Ascending aorta (tissue), 2 donors: ENCODE data around the gene MMP25. TPM values are rescaled to one million over a fixed set of nuclear protein-coding genes. Genes with fewer than 3 reads are reported as not detected.

Experiments
- DNase-seq, 2 donors: peaks; one replicate each; pipeline ENCODE4 v3.0.0-alpha.2; 2019; ENCODE audit warnings: low spot score in 2 of 2
- H3K27ac ChIP-seq, 2 donors: fragments of 200-600 bp; sonication (generic); one replicate each; pipeline ENCODE4 v1.5.1; 2016 to 2017; ENCODE audit warnings: mild to moderate bottlenecking in 1 of 2
- H3K27me3 ChIP-seq: fragments of 200-600 bp; sonication (generic); one replicate; pipeline ENCODE4 v1.5.1; 2017
- H3K36me3 ChIP-seq, 2 donors: fragments of 200-600 bp; sonication (generic); one replicate each; pipeline ENCODE4 v1.5.1; 2016
- H3K4me1 ChIP-seq, 2 donors: fragments of 200-600 bp; sonication (generic); one replicate each; pipeline ENCODE4 v1.5.1; 2016 to 2017; ENCODE audit warnings: mild to moderate bottlenecking in 1 of 2
- H3K4me3 ChIP-seq, 2 donors: fragments of 200-600 bp; sonication (generic); one replicate each; pipeline ENCODE4 v1.5.1; 2016 to 2017; ENCODE audit warnings: mild to moderate bottlenecking in 1 of 2
- H3K9me3 ChIP-seq, 2 donors: fragments of 200-600 bp; sonication (generic); one replicate each; pipeline ENCODE4 v1.5.1; 2016
- CTCF ChIP-seq, 3 experiments: fragments of 200-600 bp in 2 of 3; fragments of 450-650 bp in 1 of 3; sonication (generic) in 2 of 3; IDR thresholded peaks; one replicate each; pipeline ENCODE4 v1.5.1; 2016 to 2019; ENCODE audit warnings: antibody characterized with exemption in 3 of 3, mild to moderate bottlenecking in 1 of 3, moderate library complexity in 1 of 3
- intact Hi-C: fragments of 100-400 bp; cut with DNase I; formaldehyde crosslinking; loops from one replicate; pipeline ENCODE4 v1.15.1; 2023
- total RNA-seq: library from RNA; depleted of rRNA; stranded (reverse); fragments of >200 nt; gene quantifications from one replicate; pipeline ENCODE4 v1.1.0, GENCODE V29; 2016

Gene MMP25
- total RNA-seq, 1 donor from 2014 or later: 0.21 TPM

DNA sequence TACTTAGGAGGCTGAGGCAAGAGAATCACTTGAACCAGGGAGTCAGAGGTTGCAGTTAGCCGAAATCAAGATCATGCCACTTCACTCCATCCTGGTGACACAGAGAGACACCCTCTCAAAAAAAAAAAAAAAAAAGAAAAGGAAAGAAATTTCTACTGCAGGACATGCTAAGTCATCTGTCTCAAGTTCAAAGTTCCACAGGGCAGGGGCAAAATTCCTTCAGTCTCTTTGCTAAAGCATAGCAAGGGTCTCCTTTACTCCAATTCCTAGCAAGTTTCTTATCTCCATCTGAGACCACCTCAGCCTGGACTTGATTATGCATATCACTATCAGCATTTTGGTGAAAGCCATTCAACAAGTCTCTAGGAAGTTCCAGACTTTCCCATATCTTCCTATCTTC lies 38.1 kb downstream of the MMP25 start:
- Histone ChIP-seq H3K4me1 (no peaks in the 10 kb centered on the region), H3K4me3 (no peak overlapping the region)
- no peak for TF ChIP-seq CTCF (IDR thresholded peaks at IDR 0.05)

DNA sequence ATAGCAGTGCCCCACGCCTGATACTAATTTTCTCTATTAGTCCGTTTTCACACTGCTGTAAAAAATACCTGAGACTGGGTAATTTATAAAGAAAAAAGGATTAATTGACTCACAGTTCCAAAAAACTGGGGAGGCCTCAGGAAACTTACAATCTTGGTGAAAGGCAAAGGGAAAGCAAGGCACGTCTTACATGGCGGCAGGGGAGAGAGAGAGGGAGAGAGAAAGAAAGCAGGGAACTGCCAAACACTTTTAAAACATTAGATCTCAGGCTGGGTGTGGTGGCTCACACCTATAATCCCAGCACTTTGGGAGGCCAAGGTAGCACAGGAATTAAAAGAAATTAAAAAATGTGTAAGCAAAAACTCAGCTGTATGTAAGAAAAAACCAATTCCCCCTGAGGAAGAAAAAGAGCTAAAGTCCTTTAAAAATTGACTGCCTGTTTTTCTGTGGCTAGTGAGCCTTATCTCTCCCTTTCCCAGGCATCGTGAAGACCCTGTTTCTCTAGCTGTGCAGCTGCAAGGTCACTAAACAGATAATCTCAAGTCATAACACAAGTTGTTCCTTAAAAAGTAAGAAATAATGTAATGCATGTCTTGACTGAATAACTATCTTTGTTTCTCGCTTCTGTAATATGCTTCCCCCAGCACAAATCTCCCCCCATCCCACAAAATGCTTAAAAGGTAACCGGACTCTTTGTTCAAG lies 38.8 kb downstream of the MMP25 start:
- Histone ChIP-seq H3K36me3 (no peaks in the 10 kb centered on the region), H3K9me3 (no peaks in the 10 kb centered on the region), H3K4me3 (no peak overlapping the region), H3K4me1 (no peaks in the 10 kb centered on the region), H3K27ac (no peak overlapping the region), H3K27me3 (no peaks in the 10 kb centered on the region)
- intact Hi-C loops: no loop called here
- DNase-seq: no peak
- TF ChIP-seq CTCF (IDR thresholded peaks at IDR 0.05): no peak

More for the DNA sequence above, 38.1 kb downstream of the MMP25 start:
- Histone ChIP-seq H3K9me3 (no peaks in the 10 kb centered on the region), H3K27me3 (no peaks in the 10 kb centered on the region), H3K36me3 (no peaks in the 10 kb centered on the region), H3K27ac (no peak overlapping the region)
- intact Hi-C loops: no loop called here
- no peak for DNase-seq

DNA sequence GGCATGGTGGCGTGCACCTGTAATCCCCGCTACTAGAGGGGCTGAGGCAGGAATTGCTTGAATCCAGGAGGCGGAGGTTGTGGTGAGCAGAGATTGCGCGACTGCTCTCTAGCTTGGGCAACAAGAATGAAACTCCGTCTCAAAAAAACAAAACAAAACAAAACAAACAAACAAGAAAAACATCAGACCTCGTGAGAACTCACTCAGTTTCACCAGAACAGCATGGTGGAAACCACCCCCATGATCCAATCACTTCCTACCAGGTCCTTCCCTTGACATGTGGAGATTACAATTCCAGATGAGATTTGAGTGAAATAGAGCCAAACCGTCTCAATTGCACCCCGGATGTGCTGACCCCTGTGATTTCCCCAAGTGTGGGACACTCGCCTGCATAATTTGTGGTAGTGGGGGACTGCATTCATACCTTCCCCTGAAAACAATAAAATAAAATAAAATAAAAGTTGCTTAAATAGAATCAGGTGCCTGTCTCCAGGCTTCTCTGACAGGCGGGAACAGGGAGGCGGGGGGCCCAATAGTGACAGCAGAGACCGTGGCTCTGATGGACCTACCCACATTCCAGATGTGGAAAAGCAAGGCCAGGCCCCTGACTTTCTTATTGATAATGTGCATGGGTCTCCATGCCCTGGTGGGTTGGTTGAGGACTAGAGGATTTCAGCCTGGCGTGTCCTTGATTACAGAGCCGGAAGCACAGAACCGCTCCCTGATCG lies 39.7 kb downstream of the MMP25 start:
- intact Hi-C loops: no loop called here
- no peak for DNase-seq
- Histone ChIP-seq H3K4me3 (peak overlapping the region; percentile 16 to 41), H3K27me3 (no peaks in the 10 kb centered on the region), H3K27ac (no peak overlapping the region), H3K4me1 (no peaks in the 10 kb centered on the region), H3K36me3 (no peaks in the 10 kb centered on the region), H3K9me3 (no peaks in the 10 kb centered on the region)
- TF ChIP-seq CTCF (IDR thresholded peaks at IDR 0.05): no peak

DNA sequence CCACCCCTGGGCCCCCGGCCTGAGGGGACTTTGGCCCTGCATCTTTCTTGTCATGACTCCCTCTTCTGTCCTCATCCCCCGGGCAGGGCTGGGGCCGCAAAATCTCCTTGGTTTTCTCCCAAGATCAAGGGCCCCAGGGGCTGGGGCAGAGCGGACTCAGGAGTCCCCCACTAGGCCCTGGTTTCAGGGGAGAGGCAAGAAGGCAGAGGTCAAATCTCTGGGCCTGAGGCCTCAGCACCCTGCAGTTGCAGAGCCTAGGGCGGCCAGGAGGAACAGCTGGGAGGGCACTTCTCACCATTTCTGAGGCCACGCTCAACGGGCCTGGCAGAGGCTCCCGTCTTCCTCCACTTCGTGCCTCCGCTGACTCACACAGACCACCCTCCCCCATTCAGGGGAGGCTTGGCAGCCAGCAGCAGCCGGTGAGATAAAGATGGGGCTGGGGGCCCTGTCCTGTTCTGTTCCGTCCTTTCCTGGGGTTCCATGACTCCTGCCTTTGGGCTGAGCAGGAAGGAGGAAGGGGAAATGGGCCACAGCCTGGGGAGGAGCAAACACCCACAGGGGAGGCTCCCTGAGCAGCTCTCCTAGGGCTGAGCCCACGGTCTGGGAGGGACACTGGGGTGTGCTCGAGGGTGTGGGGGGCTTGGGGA lies 40.4 kb downstream of the MMP25 start:
- intact Hi-C loops: no loop called here
- no peak overlapping the region for H3K27ac ChIP-seq
- DNase-seq: no peak
- no peaks in the 10 kb centered on the region for H3K27me3 ChIP-seq
- H3K9me3 ChIP-seq: no peaks in the 10 kb centered on the region
- peak overlapping the region; percentile 16 to 41 for H3K4me3 ChIP-seq
- TF ChIP-seq CTCF (IDR thresholded peaks at IDR 0.05): no peak
- H3K4me1 ChIP-seq: no peaks in the 10 kb centered on the region
- no peaks in the 10 kb centered on the region for H3K36me3 ChIP-seq

DNA sequence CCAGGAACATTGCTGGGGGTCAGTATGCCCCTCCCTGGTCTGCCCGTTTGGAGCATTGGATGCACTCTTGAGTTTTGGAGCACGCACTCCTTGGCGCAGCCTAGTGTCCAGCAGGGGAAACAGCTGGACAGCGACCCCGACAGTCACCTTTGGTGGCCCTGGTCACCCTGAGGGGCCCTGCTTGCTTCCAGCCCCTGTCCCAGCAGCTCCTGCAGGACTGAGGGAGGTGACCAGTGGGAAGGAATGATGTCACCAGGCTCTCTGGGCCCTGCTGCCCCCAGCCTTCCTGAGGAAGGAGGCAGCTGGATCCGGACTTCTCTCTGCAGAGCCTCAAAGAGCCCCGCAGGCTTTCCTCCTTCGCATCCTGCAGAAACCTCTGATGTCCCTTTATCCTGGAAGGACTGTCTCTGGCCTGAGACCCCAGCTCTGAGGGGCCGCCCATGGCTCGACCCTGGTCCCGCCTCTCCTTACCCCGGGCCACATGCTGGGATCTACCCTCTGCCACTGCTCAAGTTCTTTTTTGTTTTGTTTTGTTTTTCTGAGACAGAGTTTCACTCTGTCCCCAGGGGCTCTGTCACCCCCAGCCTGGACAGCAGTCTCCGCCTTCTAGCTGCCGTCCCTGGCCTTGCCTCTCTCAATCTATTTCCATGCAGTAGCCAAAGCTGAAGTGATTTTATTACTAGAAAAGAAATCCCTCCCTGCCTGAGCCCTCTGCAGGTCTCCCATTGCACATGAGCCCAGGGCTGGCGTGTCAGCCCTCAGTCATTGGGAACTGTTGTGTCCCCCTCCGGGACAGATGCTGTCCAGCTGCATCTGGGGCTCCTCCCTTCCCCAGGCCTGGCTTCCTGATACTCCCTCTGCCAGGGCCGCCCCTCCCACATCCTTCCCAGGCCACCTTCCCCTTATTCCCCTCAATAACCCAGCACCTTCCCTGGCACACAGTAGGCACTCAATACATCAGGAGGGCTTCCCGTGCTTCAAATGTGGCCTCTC lies 41.2 kb downstream of the MMP25 start:
- Histone ChIP-seq H3K27me3 (no peaks in the 10 kb centered on the region), H3K27ac (no peak overlapping the region), H3K36me3 (no peaks in the 10 kb centered on the region), H3K4me1 (no peaks in the 10 kb centered on the region), H3K9me3 (no peaks in the 10 kb centered on the region), H3K4me3 (peak overlapping the region in 1 of 2 donors; percentile 41)
- intact Hi-C loops: no loop called here
- no peak for DNase-seq
- peak in 1 of 3 experiments; percentile 22 for TF ChIP-seq CTCF (IDR thresholded peaks at IDR 0.05)
